HepG2 (cell line): Measurements from ENCODE around the gene BARX2. TPM values are rescaled to one million over a fixed set of nuclear protein-coding genes. Genes with fewer than 3 reads are reported as not detected.

ENCODE experiments used
- ATAC-seq: fragments of 200-7000 bp; cut with Tn5 transposase; 3 replicates; pipeline ENCODE4 v1.9.1; 2020; ENCODE audit warnings: mild to moderate bottlenecking, moderate library complexity
- BruUV-seq: library from RNA; stranded (reverse); fragments of 400-500 nt; replicated peaks from 2 replicates; lab custom pipeline; 2021; lab: Mats Ljungman, UMichigan
- CTCF ChIA-PET: fragments of 300-600 bp; formaldehyde crosslinking; extraction: SDS; loops from one replicate; lab custom pipeline; 2021; ENCODE audit warnings: low total read pairs, inconsistent platforms, low intra/inter-chr PET ratio; lab: Yijun Ruan, JAX
- POLR2A ChIA-PET: fragments of 350-600 bp; sonication (Branson Sonifier 250); formaldehyde crosslinking; loops from one replicate; lab custom pipeline; 2020; ENCODE audit warnings: antibody characterized with exemption, inconsistent platforms; lab: Yijun Ruan, JAX
- DNase-seq: peaks from one replicate; pipeline ENCODE4 v3.0.0-alpha.2; 2015; ENCODE audit warnings: low spot score
- FAIRE-seq: peaks from 3 replicates; lab custom pipeline; 2011; peaks lifted over from hg19 to GRCh38; lab: Jason Lieb, UNC
- H2AFZ ChIP-seq: one replicate; pipeline ENCODE4 v1.6.1; 2011; ENCODE audit warnings: low read length, inconsistent platforms
- H3K27ac ChIP-seq: fragments of 300-600 bp; 3 replicates; pipeline ENCODE4 v1.8.0; 2011; ENCODE audit warnings: mixed run types, mild to moderate bottlenecking, mixed read lengths, low read length, inconsistent platforms; ENCODE audit not compliant: insufficient read depth; ENCODE audit errors: extremely low read length
- H3K27me3 ChIP-seq, 2 experiments: fragments of 200-600 bp in 1 of 2; 2 replicates in 1 of 2; 3 replicates in 1 of 2; pipeline versions ENCODE4 v1.6.0 to v1.8.0; 2011; ENCODE audit warnings: low read length in 2 of 2, mild to moderate bottlenecking in 2 of 2, moderate library complexity in 2 of 2, inconsistent platforms in 1 of 2; ENCODE audit not compliant: insufficient read depth in 2 of 2, control insufficient read depth in 1 of 2
- H3K36me3 ChIP-seq, 2 experiments: fragments of 200-600 bp in 1 of 2; replicated peaks in 1 of 2; 2 replicates in 1 of 2; 3 replicates in 1 of 2; pipeline versions ENCODE4 v1.5.1 to v1.8.0; 2011; ENCODE audit warnings: low read length in 2 of 2, inconsistent platforms in 1 of 2; ENCODE audit not compliant: insufficient read depth in 2 of 2, control insufficient read depth in 1 of 2
- H3K4me1 ChIP-seq: 2 replicates; pipeline ENCODE4 v1.5.1; 2012; ENCODE audit warnings: low read length, inconsistent platforms; ENCODE audit not compliant: insufficient read depth
- H3K4me2 ChIP-seq: 2 replicates; pipeline ENCODE4 v1.6.0; 2011; ENCODE audit warnings: low read depth, low read length, inconsistent platforms
- H3K4me3 ChIP-seq, 3 experiments: fragments of 200-600 bp in 1 of 3; sonication (generic), shearing (Covaris generic) in 1 of 3; replicated peaks in 1 of 3; 2 replicates each; pipeline ENCODE4 v1.5.1; 2011 to 2016; ENCODE audit warnings: low read length in 3 of 3, inconsistent platforms in 2 of 3, low read depth in 2 of 3, mild to moderate bottlenecking in 2 of 3, control low read depth in 1 of 3, mixed read lengths in 1 of 3; ENCODE audit not compliant: insufficient read depth in 1 of 3
- H3K79me2 ChIP-seq: one replicate; pipeline ENCODE4 v1.6.1; 2011; ENCODE audit warnings: low read length, inconsistent platforms; ENCODE audit not compliant: insufficient read depth
- H3K9ac ChIP-seq: 2 replicates; pipeline ENCODE4 v1.6.0; 2011; ENCODE audit warnings: mild to moderate bottlenecking, low read depth, low read length, inconsistent platforms; ENCODE audit not compliant: insufficient read depth
- H3K9me3 ChIP-seq: 2 replicates; pipeline ENCODE4 v1.5.1; 2012; ENCODE audit warnings: mild to moderate bottlenecking, low read length
- H4K20me1 ChIP-seq: 2 replicates; pipeline ENCODE4 v1.6.0; 2011; ENCODE audit warnings: inconsistent platforms, mild to moderate bottlenecking, low read length, moderate library complexity; ENCODE audit not compliant: insufficient read depth
- BRCA1 ChIP-seq: sonication (generic); formaldehyde crosslinking; IDR thresholded peaks from 2 replicates; pipeline ENCODE4 v1.4.0; 2020; ENCODE audit warnings: missing genetic modification reagents
- NR3C1 ChIP-seq: sonication (generic); formaldehyde crosslinking; IDR thresholded peaks from 2 replicates; pipeline ENCODE4 v1.4.0; 2020; ENCODE audit warnings: missing genetic modification reagents
- THAP11 ChIP-seq: IDR thresholded peaks from 2 replicates; pipeline ENCODE4 v1.6.1; 2016; ENCODE audit warnings: missing biosample characterization, missing genetic modification reagents
- ZNF253 ChIP-seq: sonication (generic); formaldehyde crosslinking; IDR thresholded peaks from 2 replicates; pipeline ENCODE4 v1.8.0; 2022; ENCODE audit warnings: mild to moderate bottlenecking, missing genetic modification reagents, borderline replicate concordance
- ZNF746 ChIP-seq: sonication (generic); formaldehyde crosslinking; IDR thresholded peaks from 2 replicates; pipeline ENCODE4 v1.8.0; 2022; ENCODE audit warnings: mild to moderate bottlenecking, missing genetic modification reagents
- in situ Hi-C: cut with HindIII; loops from 2 replicates; pipeline ENCODE4 v1.10.0; 2017; ENCODE audit warnings: low pct_unique_long_range_greater_than_20kb; ENCODE audit not compliant: extremely low pct_ligation_motif_present
- intact Hi-C: fragments of 100-400 bp; cut with micrococcal nuclease; formaldehyde crosslinking; loops from one replicate; pipeline ENCODE4 v1.10.0; 2022; ENCODE audit not compliant: unreplicated experiment
- polyA plus RNA-seq, 8 experiments: library from polyadenylated mRNA; depleted of rRNA in 3 of 8; stranded (reverse) in 7 of 8; unstranded in 1 of 8; fragments of >200 nt; fragmentation: Illumina TruSeq in 4 of 8; extraction: Trizol in 4 of 8; gene quantifications; 2 replicates each; pipeline versions ENCODE4 v1.2.1 to v1.2.3, GENCODE V29; 2011 to 2016; ENCODE audit warnings: low read depth in 4 of 8, missing spikeins in 1 of 8, mixed read lengths in 1 of 8; ENCODE audit not compliant: insufficient read depth in 1 of 8
- total RNA-seq, 5 experiments: library from RNA; depleted of rRNA; stranded (reverse); fragments of >200 nt; fragmentation: Illumina TruSeq; extraction: Trizol; gene quantifications; 2 replicates each; pipeline ENCODE4 v1.2.3, GENCODE V29; 2016; ENCODE audit warnings: low read depth in 1 of 5
- TF ChIP-seq, protein P1 (sequence below): sonication (generic); formaldehyde crosslinking; IDR thresholded peaks from 2 replicates; pipeline ENCODE4 v1.4.0; 2020; ENCODE audit warnings: low read depth, mild to moderate bottlenecking, missing genetic modification reagents
- TF ChIP-seq, protein P2 (sequence below): sonication (generic); formaldehyde crosslinking; IDR thresholded peaks from 2 replicates; pipeline ENCODE4 v1.4.0; 2020; ENCODE audit warnings: low read depth, mild to moderate bottlenecking, missing genetic modification reagents
- TF ChIP-seq, protein P3 (sequence below): sonication (generic); formaldehyde crosslinking; IDR thresholded peaks from 2 replicates; pipeline ENCODE4 v1.8.1; 2022; ENCODE audit warnings: mild to moderate bottlenecking, missing genetic modification reagents

BARX2 gene
- total and polyA plus RNA-seq, 2 of the 13 experiments (the other 11 are each of a cell fraction or from before 2014, with no cell fraction given), result not detected

DNA sequence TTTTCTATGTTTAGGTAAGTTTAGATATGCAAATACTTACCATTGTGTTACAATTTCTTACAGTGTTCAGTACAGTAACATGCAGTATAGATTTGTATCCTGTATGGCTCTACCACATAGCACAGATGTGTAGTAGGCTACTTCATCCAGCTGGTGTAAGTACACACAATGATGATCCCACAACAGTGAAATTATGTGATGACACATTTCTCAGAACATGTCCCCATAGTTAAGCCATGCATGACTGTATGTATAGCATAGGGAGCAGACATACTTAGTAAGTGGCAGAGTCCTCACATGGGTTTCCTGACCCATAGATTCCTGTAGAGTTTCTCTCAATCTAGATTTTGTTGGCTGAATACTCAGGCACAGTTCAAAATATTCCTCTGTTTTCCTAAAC, 26.8 kb upstream of the BARX2 start:
- Histone ChIP-seq H3K36me3 (no peaks in the 10 kb centered on the region), H3K27ac (no peak overlapping the region), H3K27me3 (peaks cover 2 to 6% of the 10 kb centered on the region in 2 experiments; a peak in 3 of 5 replicates), H3K4me2 (no peak overlapping the region), H4K20me1 (no peaks in the 10 kb centered on the region), H2AFZ (no peak overlapping the region), H3K9me3 (no peaks in the 10 kb centered on the region), H3K4me3 (no peak overlapping the region), H3K9ac (no peak overlapping the region), H3K4me1 (no peaks in the 10 kb centered on the region), H3K79me2 (no peaks in the 10 kb centered on the region)
- intact Hi-C loops (no loop called here), in situ Hi-C loops (no loop called here)
- POLR2A ChIA-PET, result no interaction called here
- no peak for ATAC-seq
- FAIRE-seq, result no peak
- BruUV-seq, result no TSS peak
- TF ChIP-seq BRCA1 (CRISPR knock-in tag) (no peak), ZNF746 (CRISPR knock-in tag) (no peak), ZNF253 (CRISPR knock-in tag) (no peak), NR3C1 (CRISPR knock-in tag) (no peak), THAP11 (no peak)
- TF ChIP-seq, protein P1, sequence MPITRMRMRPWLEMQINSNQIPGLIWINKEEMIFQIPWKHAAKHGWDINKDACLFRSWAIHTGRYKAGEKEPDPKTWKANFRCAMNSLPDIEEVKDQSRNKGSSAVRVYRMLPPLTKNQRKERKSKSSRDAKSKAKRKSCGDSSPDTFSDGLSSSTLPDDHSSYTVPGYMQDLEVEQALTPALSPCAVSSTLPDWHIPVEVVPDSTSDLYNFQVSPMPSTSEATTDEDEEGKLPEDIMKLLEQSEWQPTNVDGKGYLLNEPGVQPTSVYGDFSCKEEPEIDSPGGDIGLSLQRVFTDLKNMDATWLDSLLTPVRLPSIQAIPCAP, result no peak
- TF ChIP-seq, protein P2, sequence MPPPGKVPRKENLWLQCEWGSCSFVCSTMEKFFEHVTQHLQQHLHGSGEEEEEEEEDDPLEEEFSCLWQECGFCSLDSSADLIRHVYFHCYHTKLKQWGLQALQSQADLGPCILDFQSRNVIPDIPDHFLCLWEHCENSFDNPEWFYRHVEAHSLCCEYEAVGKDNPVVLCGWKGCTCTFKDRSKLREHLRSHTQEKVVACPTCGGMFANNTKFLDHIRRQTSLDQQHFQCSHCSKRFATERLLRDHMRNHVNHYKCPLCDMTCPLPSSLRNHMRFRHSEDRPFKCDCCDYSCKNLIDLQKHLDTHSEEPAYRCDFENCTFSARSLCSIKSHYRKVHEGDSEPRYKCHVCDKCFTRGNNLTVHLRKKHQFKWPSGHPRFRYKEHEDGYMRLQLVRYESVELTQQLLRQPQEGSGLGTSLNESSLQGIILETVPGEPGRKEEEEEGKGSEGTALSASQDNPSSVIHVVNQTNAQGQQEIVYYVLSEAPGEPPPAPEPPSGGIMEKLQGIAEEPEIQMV (CRISPR knock-in tag), result no peak
- TF ChIP-seq, protein P3, sequence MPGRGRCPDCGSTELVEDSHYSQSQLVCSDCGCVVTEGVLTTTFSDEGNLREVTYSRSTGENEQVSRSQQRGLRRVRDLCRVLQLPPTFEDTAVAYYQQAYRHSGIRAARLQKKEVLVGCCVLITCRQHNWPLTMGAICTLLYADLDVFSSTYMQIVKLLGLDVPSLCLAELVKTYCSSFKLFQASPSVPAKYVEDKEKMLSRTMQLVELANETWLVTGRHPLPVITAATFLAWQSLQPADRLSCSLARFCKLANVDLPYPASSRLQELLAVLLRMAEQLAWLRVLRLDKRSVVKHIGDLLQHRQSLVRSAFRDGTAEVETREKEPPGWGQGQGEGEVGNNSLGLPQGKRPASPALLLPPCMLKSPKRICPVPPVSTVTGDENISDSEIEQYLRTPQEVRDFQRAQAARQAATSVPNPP (CRISPR knock-in tag), result no peak
- CTCF ChIA-PET, result no interaction called here
- DNase-seq, result no peak
